Hair follicle dermal papilla cell (primary cell): ENCODE data around the gene DRD5. TPM values are rescaled to one million over a fixed set of nuclear protein-coding genes. Genes with fewer than 3 reads are reported as not detected.

Experiments used
- small RNA-seq: library from RNA; depleted of rRNA; stranded (forward); fragments of <200 nt; gene quantifications from one replicate; pipeline ENCODE3, GENCODE V24; 2012
- total RNA-seq: library from RNA; depleted of rRNA; stranded (reverse); fragments of >200 nt; gene quantifications from 2 replicates; pipeline ENCODE4 v1.2.3, GENCODE V29; 2012

DRD5 gene
- not detected in 2 replicates for total RNA-seq

GRCh38 chr4:9781343-9782135 lies at the start of gene DRD5:
Gene DRD5, plus strand, starts transcription at chr4:9781634. Its CDS starts 396 bp downstream, at chr4:9782030.

Small RNAs within 50 kb of the gene (small RNA-seq; reads per million reads assigned to genes)
- not detected for gene RNA5SP154

Other genes with a start within 250 kb of the DRD5 start
- gene SLC2A9, start 239.9 kb downstream of the DRD5 start, total RNA-seq = 1.2 and 1.6 TPM in 2 replicates